Testis (tissue), 2 donors: ENCODE data around the gene MBNL2.

Source experiments
- CTCF ChIP-seq, 3 experiments: fragments of 450-650 bp in 2 of 3; fragments of 200-600 bp in 1 of 3; sonication (generic) in 1 of 3; IDR thresholded peaks; one replicate each; pipeline ENCODE4 v1.5.1; 2016 to 2019; ENCODE audit warnings: antibody characterized with exemption in 3 of 3, mild to moderate bottlenecking in 2 of 3, moderate library complexity in 1 of 3
- POLR2A ChIP-seq: fragments of 450-650 bp; IDR thresholded peaks from one replicate; pipeline ENCODE4 v1.6.1; 2017; ENCODE audit warnings: antibody characterized with exemption, mild to moderate bottlenecking, moderate library complexity

- no peak for TF ChIP-seq CTCF (IDR thresholded peaks at IDR 0.05)
- TF ChIP-seq POLR2A = no peak
Observed at GRCh38 chr13:97274829-97275649, 52.9 kb downstream of the MBNL2 start.
